ENCODE data around the gene TBCB. TPM values are rescaled to one million over a fixed set of nuclear protein-coding genes. Genes with fewer than 3 reads are reported as not detected.

TBCB gene
- polyA plus RNA-seq, 1 of the 3 experiments (the other 2 are of a cell fraction) = 712 TPM

DNA sequence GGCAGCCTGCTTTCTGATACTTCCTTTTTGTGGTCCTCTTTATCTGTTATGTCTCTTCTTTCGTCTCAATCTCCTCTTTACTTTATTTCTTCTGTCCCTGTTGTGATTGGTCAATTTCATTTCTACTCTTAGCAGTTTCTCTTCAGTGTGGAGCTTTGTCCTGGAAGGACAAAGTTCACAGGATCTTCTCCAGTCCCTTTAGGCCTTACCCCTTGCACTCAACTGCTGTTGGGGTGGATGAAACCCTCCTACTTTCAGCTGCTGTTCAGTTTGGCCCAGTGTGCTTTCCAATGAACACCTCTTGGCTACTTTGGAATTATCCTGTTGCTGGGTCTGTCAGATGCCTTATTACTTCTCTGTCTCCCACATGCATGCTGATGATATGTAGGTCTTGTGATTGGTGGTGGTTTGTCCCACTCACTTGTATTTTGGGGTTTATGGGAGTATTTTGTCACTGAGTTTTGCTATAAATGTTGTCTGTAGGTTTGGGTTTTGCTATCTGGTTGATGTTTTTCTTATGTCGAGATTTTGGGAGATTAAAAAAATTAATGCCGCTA is 35.8 kb upstream of the TBCB start:
- Histone ChIP-seq H2AFZ (ENCODE audit: low read depth) (no peak overlapping the region), H3K4me1 (ENCODE audit: control insufficient read depth in 1 of 2, insufficient read depth in 2 of 2, low read depth in 1 of 2, low read length in 1 of 2) (no peaks in the 10 kb centered on the region), H3K4me2 (no peak overlapping the region), H3F3A (replicated peaks; ENCODE audit: insufficient read depth) (no peaks in the 10 kb centered on the region), H3K27ac (ENCODE audit: low read depth in 2 of 2, low read length in 1 of 2) (no peak overlapping the region), H3K36me3 (replicated peaks in 1 of 2; ENCODE audit: control insufficient read depth in 1 of 2, insufficient read depth in 2 of 2, low read length in 1 of 2) (peaks cover 14 to 15% of the 10 kb centered on the region in 2 experiments), H3K9me3 (no peaks in the 10 kb centered on the region), H4K20me1 (ENCODE audit: insufficient read depth) (no peaks in the 10 kb centered on the region), H3K79me2 (ENCODE audit: insufficient read depth) (no peaks in the 10 kb centered on the region), H3K27me3 (ENCODE audit: insufficient read depth) (no peaks in the 10 kb centered on the region), H3K4me3 (ENCODE audit: low read depth in 2 of 2, low read length in 1 of 2) (no peak overlapping the region), H3K9ac (no peak overlapping the region), H3K9me2 (no peaks in the 10 kb centered on the region)
- POLR2A ChIA-PET = interaction anchor here (1.0 kb wide), 1 partner anchor 36 kb away, joined by 3 read pairs; the partner anchor contains the start of genes POLR2I and TBCB
- CTCF ChIA-PET = no interaction called here
- WGBS (ENCODE audit: low lambda C conversion rate) = 97% methylated on average over 3 of the region's 3 CpGs
- DNase-seq = no peak
- no peak for TF ChIP-seq ZBTB33 (IDR thresholded peaks at IDR 0.05; ENCODE audit: borderline replicate concordance, low read depth)
- TF ChIP-seq NRF1 (IDR thresholded peaks at IDR 0.05; ENCODE audit: low read depth, low read length) = no peak
- TF ChIP-seq EP300 (IDR thresholded peaks at IDR 0.05; ENCODE audit: borderline replicate concordance in 1 of 2, low read depth in 1 of 2, low read length in 1 of 2) = no peak
- TF ChIP-seq JUND (IDR thresholded peaks at IDR 0.05) = no peak
- TF ChIP-seq RFX5 (IDR thresholded peaks at IDR 0.05; ENCODE audit: low read length) = no peak
- no peak for TF ChIP-seq TCF12 (IDR thresholded peaks at IDR 0.05)
- no peak for TF ChIP-seq GABPA (IDR thresholded peaks at IDR 0.05; ENCODE audit: low read depth)
- TF ChIP-seq TAF1 (IDR thresholded peaks at IDR 0.05; ENCODE audit: borderline replicate concordance, low read depth, low read length) = no peak
- TF ChIP-seq CTCF (IDR thresholded peaks at IDR 0.05) = no peak
- TF ChIP-seq ELF1 (IDR thresholded peaks at IDR 0.05) = no peak
- no peak for TF ChIP-seq USF2 (IDR thresholded peaks at IDR 0.05; ENCODE audit: borderline replicate concordance, low read depth, low read length)
- no peak for TF ChIP-seq NFIC (IDR thresholded peaks at IDR 0.05; ENCODE audit: borderline replicate concordance)
- TF ChIP-seq PBX3 (IDR thresholded peaks at IDR 0.05) = no peak
- no peak for TF ChIP-seq POLR2AphosphoS5 (IDR thresholded peaks at IDR 0.05; ENCODE audit: low read depth, low read length)
